Astrocyte of the spinal cord (primary cell): Measurements from ENCODE around the gene GORASP2.
A peak's percentile ranks its signal among the peaks of the same experiment; 100 is the strongest.

Experiments used
- DNase-seq: peaks from one replicate; pipeline ENCODE4 v3.0.0; 2011; ENCODE audit warnings: low read depth, low spot score
- H3K4me3 ChIP-seq: 2 replicates; pipeline ENCODE4 v1.5.1; 2011; ENCODE audit warnings: low read depth, mild to moderate bottlenecking, low read length, moderate library complexity
- CTCF ChIP-seq: IDR thresholded peaks from 2 replicates; pipeline ENCODE4 v1.5.1; 2012; ENCODE audit warnings: low read depth, mild to moderate bottlenecking, low read length, inconsistent platforms
- in situ Hi-C: cut with HindIII; loops from 2 replicates; pipeline ENCODE4 v1.10.0; 2017; ENCODE audit warnings: low sequenced_read_pairs

Gene GORASP2

GRCh38 chr2:170922634-170923494 lies 6.2 kb upstream of the GORASP2 start:
- no peak for TF ChIP-seq CTCF
- H3K4me3 ChIP-seq = no peak overlapping the region
- no peak for DNase-seq
- in situ Hi-C loops = no loop called here

DNA sequence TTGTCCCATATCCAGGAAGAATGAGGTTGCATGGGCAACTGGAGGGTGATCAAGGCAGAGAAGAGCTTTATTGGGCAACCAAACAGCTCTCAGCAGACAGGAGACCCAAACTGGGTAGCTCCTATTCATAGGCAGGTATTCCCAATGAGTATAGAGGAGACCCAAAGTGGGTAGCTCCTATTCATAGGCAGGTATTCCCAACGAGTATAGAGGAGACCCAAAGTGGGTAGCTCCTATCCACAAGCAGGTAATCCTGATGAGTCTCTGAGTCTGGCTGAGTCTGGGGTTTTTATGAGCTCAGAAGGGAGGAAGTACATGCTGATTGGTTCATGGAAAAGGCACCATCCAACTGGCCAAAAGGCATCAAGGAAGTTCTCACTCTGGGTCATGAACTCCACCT lies 5.3 kb upstream of the GORASP2 start:
- no peak overlapping the region for H3K4me3 ChIP-seq
- DNase-seq = no peak
- in situ Hi-C loops = no loop called here
- no peak for TF ChIP-seq CTCF

- no peak for TF ChIP-seq CTCF
- no peak overlapping the region for H3K4me3 ChIP-seq
- in situ Hi-C loops = no loop called here
- no peak for DNase-seq
Observed at GRCh38 chr2:170924969-170925368, 4.1 kb upstream of the GORASP2 start.

DNA sequence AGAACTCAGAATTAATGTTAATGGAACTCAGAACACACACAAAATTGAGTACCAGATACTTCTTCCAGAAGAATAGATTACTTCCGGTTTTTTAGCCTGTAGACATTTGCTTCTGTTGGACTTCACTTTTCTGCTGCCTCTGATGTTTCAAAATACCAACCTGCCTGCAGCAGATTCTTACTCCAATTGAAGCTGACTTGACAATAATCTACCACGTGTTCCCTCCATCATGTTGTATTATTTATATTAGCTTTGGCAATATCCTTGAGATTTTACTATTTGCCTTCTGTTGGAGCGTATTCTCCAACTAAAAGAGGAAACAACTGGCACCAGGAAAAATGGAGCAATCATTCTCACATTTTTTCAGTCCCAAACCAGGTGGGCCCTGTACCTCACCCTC lies 3.1 kb upstream of the GORASP2 start:
- no peak for DNase-seq
- in situ Hi-C loops = no loop called here
- TF ChIP-seq CTCF = no peak
- no peak overlapping the region for H3K4me3 ChIP-seq

GRCh38 chr2:170926743-170927297 lies 2.2 kb upstream of the GORASP2 start:
- no peak for DNase-seq
- no peak for TF ChIP-seq CTCF
- no peak overlapping the region for H3K4me3 ChIP-seq
- in situ Hi-C loops = no loop called here

GRCh38 chr2:170928036-170928823 lies 823 bp upstream of the GORASP2 start:
- H3K4me3 ChIP-seq = peak overlapping the region; percentile 46
- in situ Hi-C loops = no loop called here
- DNase-seq = peak; percentile 6
- no peak for TF ChIP-seq CTCF
